Measurements from ENCODE around the gene SYVN1. TPM values are rescaled to one million over a fixed set of nuclear protein-coding genes. Genes with fewer than 3 reads are reported as not detected.

Gene SYVN1
- total and polyA plus RNA-seq, 10 of the 15 experiments (the other 5 are each of a cell fraction or from before 2014, with no cell fraction given), result 0.79 to 63.6 (median 20.1) TPM

- TF ChIP-seq ZBTB11 (CRISPR knock-in tag; IDR thresholded peaks at IDR 0.05) (no peak), ZNF207 (IDR thresholded peaks at IDR 0.05; ENCODE audit: borderline replicate concordance) (no peak; the same call in 1 of the 2 replicates), ETV6 (conservative IDR thresholded peaks at IDR 0.05 in 1 of 2, IDR thresholded peaks at IDR 0.05 in 1 of 2; ENCODE audit: borderline replicate concordance in 1 of 2, low read depth in 1 of 2) (no peak), ASH2L (IDR thresholded peaks at IDR 0.05; ENCODE audit: borderline replicate concordance, low read depth) (no peak), MEF2B (IDR thresholded peaks at IDR 0.05; ENCODE audit: partially characterized antibody, poor library complexity, severe bottlenecking) (no peak), CEBPZ (IDR thresholded peaks at IDR 0.05; ENCODE audit: low read depth, low read length) (no peak), SIN3A (IDR thresholded peaks at IDR 0.05; ENCODE audit: low read depth, low read length) (no peak), CTCF (IDR thresholded peaks at IDR 0.05 in 2 of 3, conservative IDR thresholded peaks at IDR 0.05 in 1 of 3; ENCODE audit: control insufficient read depth in 2 of 3, extremely low read depth in 1 of 3, insufficient read depth in 1 of 3, low read depth in 3 of 3, low read length in 3 of 3) (no peak), DPF2 (IDR thresholded peaks at IDR 0.05) (no peak), MAX (IDR thresholded peaks at IDR 0.05; ENCODE audit: low read depth, low read length) (no peak), USF2 (IDR thresholded peaks at IDR 0.05; ENCODE audit: borderline replicate concordance, low read depth, low read length) (no peak), NBN (IDR thresholded peaks at IDR 0.05) (no peak), BACH1 (IDR thresholded peaks at IDR 0.05; ENCODE audit: borderline replicate concordance) (0 out of 2 replicates have a peak, but pooled peaks have one; percentile 48), EP300 (IDR thresholded peaks at IDR 0.05; ENCODE audit: borderline replicate concordance in 1 of 2, control insufficient read depth in 1 of 2, low read depth in 2 of 2, low read length in 2 of 2) (no peak), SMAD1 (IDR thresholded peaks at IDR 0.05; ENCODE audit: low read depth, partially characterized antibody) (no peak), RAD21 (IDR thresholded peaks at IDR 0.05; ENCODE audit: insufficient read depth, low read depth, low read length) (no peak), ZNF217 (IDR thresholded peaks at IDR 0.05) (no peak), YY1 (IDR thresholded peaks at IDR 0.05; ENCODE audit: low read depth, low read length) (no peak), MTA3 (IDR thresholded peaks at IDR 0.05; ENCODE audit: borderline replicate concordance, low read length) (no peak)
Observed at GRCh38 chr11:65111744-65112545, 22.4 kb downstream of the SYVN1 start, which contains the start of gene TM7SF2 (continued).
